Brain microvascular endothelial cell (primary cell): ENCODE results near the gene SUN3.

Experiments
- DNase-seq: peaks from one replicate; pipeline ENCODE4 v3.0.0-alpha.2; 2020
- H3K27ac ChIP-seq: fragments of 250-450 bp; sonication (Bioruptor Pico); 2 replicates; pipeline ENCODE4 v1.5.1; 2020; ENCODE audit warnings: mild to moderate bottlenecking, moderate library complexity
- H3K27me3 ChIP-seq: fragments of 250-450 bp; sonication (Bioruptor Pico); replicated peaks from 2 replicates; pipeline ENCODE4 v1.5.1; 2020; ENCODE audit warnings: mild to moderate bottlenecking
- H3K36me3 ChIP-seq: fragments of 250-450 bp; sonication (Bioruptor Pico); replicated peaks from 2 replicates; pipeline ENCODE4 v1.5.1; 2020; ENCODE audit warnings: mild to moderate bottlenecking
- H3K4me3 ChIP-seq: 2 replicates; pipeline ENCODE4 v1.5.1; 2011; ENCODE audit warnings: low read depth, mild to moderate bottlenecking, control low read depth, low read length, moderate library complexity
- CTCF ChIP-seq: IDR thresholded peaks from 2 replicates; pipeline ENCODE4 v1.5.1; 2011; ENCODE audit warnings: low read depth, mild to moderate bottlenecking, moderate library complexity, low read length, control low read depth, inconsistent platforms; ENCODE audit errors: missing control alignments
- in situ Hi-C: cut with HindIII; loops from 2 replicates; pipeline ENCODE4 v1.10.0; 2017; ENCODE audit warnings: low sequenced_read_pairs, low pct_ligation_motif_present

SUN3 gene

GRCh38 chr7:47941136-47941844 lies 87.6 kb downstream of the SUN3 start:
- in situ Hi-C loops = no loop called here
- no peaks in the 10 kb centered on the region for H3K36me3 ChIP-seq
- peak; percentile 90 for DNase-seq
- H3K27ac ChIP-seq = peak overlapping the region; percentile 82
- H3K4me3 ChIP-seq = no peak overlapping the region
- no peak for TF ChIP-seq CTCF
- H3K27me3 ChIP-seq = no peaks in the 10 kb centered on the region

- H3K4me3 ChIP-seq = no peak overlapping the region
- TF ChIP-seq CTCF = no peak
- in situ Hi-C loops = no loop called here
- H3K27me3 ChIP-seq = no peaks in the 10 kb centered on the region
- no peaks in the 10 kb centered on the region for H3K36me3 ChIP-seq
- DNase-seq = peak; percentile 76
- peak overlapping the region; percentile 82 for H3K27ac ChIP-seq
Observed at GRCh38 chr7:47940088-47941013, 88.6 kb downstream of the SUN3 start.

- no peak overlapping the region for H3K4me3 ChIP-seq
- H3K27ac ChIP-seq = no peak overlapping the region
- no peak for DNase-seq
- H3K27me3 ChIP-seq = no peaks in the 10 kb centered on the region
- TF ChIP-seq CTCF = no peak
- in situ Hi-C loops = no loop called here
- H3K36me3 ChIP-seq = no peaks in the 10 kb centered on the region
Observed at GRCh38 chr7:47939425-47940036, 89.4 kb downstream of the SUN3 start.

- H3K4me3 ChIP-seq = no peak overlapping the region
- H3K27ac ChIP-seq = no peak overlapping the region
- H3K27me3 ChIP-seq = no peaks in the 10 kb centered on the region
- no peak for DNase-seq
- peak; percentile 29 for TF ChIP-seq CTCF
- in situ Hi-C loops = no loop called here
- no peaks in the 10 kb centered on the region for H3K36me3 ChIP-seq
Observed at GRCh38 chr7:47938574-47939165, 90.2 kb downstream of the SUN3 start.

- Histone ChIP-seq H3K4me3 (no peak overlapping the region), H3K27me3 (no peaks in the 10 kb centered on the region), H3K36me3 (no peaks in the 10 kb centered on the region), H3K27ac (no peak overlapping the region)
- no peak for TF ChIP-seq CTCF
- DNase-seq = no peak
- in situ Hi-C loops = no loop called here
Observed at GRCh38 chr7:47937711-47938573, 91.0 kb downstream of the SUN3 start.
